GM21528 (cell line): Measurements from ENCODE around the gene RAB40C.

ENCODE experiments used
- ATAC-seq: cut with Tn5 transposase; IDR thresholded peaks from one replicate; pipeline ENCODE4 v1.9.1; 2021; ENCODE audit warnings: mild to moderate bottlenecking, moderate library complexity; ENCODE audit not compliant: unreplicated experiment, low FRiP score

RAB40C gene

DNA sequence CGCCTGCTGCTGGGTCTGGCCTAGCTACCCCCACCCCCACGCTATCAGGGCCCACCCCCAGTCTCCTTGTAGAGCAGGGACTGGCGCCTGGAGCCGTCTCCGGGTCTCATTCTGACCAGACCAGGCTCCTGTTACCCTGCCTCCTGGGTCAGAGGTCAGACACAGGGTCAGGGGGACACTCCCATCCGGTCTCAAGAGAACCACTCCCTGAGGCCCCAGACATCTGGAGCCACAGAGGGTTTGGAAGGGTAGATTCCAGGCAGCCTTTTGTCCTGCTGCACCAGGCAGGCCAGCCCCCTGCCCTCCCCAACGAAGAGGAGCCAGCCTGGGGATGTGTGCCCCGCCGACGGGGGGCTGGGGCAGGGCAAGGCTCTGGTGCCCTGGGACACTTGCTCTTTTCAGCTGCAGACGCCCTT, 40.0 kb downstream of the RAB40C start:
- no peak for ATAC-seq

DNA sequence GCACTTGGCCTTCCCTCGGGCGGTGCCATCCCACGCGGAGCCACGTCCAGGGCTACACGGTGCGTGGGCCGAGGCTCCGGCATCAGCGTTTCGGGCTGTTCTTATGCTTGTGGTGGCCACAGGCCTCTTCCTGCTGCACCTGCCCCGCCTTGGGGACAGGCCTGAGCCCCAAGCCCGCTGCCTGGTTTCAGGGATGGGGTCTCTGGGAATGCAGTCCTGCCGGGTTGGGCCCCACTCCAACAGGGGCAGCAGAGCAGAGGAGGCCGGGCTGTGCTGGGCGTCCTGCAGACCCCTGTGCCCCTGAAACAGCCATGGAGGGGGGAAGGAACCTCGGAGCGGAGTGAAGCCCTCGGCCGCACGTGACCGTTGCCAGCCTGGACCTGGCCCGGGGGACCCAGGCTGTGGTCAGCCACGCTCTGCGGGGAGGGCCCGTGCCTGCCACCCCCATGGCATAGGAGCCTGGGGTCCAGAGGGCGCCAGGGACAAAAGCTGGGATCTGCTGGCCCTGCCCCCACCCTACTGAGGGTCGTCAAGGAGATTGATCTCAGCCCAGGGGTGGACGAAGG, 40.5 kb downstream of the RAB40C start:
- ATAC-seq = no peak

DNA sequence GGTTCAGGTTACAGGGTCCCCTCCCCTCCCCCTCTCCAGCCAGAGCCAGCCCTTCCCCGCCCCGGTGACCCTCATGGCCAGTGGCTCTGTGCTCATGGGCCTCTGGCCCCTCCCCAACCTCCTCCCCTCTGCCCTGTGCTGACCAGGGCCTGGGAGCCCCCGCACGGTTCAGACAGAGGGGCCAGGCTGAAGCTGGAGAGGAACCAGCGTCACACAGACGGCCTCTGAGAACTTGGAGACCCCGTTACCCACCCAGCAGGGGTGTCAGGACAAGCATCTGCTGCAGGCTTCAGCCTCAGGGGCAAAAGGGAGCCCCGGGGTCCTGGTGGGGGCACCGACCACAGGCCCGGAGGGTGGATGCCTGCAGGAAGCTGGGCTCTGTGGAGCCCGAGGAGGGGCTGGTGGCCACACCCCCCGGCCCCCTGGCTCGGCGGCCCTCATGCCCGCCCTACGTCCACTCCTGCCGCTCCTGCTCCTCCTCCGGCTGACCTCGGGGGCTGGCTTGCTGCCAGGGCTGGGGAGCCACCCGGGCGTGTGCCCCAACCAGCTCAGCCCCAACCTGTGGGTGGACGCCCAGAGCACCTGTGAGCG, 41.0 kb downstream of the RAB40C start, which contains the start of gene WFIKKN1:
TSS of gene WFIKKN1 (plus strand) at position 171 of the 591 bp plus-strand sequence. CDS start at position 440, 269 bp downstream.
- ATAC-seq = no peak

DNA sequence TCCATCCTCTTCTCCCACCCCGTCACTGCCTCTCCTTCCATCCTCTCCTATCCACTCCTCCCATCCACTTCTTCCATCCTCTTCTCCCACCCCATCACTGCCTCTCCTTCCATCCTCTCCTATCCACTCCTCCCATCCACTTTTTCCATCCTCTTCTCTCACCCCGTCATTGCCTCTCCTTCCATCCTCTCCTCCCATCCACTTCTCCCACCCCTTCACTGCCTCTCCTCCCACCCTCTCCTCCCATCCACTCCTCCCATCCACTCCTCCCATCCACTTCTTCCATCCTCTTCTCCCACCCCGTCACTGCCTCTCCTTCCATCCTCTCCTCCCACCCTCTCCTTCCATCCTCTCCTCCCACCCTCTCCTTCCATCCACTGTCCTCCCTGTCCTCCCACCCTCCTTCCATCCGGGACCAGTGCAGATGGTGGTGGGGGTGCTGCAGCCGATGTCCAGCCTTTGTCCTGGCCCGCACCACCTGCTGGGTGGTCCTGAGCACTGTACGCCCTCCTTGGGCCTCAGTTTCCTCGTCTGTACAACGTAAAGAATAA, 42.0 kb downstream of the RAB40C start:
- no peak for ATAC-seq

GRCh38 chr16:632486-633335, 42.8 kb downstream of the RAB40C start:
- no peak for ATAC-seq

- ATAC-seq = no peak
These were observed 43.6 kb downstream of the RAB40C start for GRCh38 chr16:633336-634050.

DNA sequence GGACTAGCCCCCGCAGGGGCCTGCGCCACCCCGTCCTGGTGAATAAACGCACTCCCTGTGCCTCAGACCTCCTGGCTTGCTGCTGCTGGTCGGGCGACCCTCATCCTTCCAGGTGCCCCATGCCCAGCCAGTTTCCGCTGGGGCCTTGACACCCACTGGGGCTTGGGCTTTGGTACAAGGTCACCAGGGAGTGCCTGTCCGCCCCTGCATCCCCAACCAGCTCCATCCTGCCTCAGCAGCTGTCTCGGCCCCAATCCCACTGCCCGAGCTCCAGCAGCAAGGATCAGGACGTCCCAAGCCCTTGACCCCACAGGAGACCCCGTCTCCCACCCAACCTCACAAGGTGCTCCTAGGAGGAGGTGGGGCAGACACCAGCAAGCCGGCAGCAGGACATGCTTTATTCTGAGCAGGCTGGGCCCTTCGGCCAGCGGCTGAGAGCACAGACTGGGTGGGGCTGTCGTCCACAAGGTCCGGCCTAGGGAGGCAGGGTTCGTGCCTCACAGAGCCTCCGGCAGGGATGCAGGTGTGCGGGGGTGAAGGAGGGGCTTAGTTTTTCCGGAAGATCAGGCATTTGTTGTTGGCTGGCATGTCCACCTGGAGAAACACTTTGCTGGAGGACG, 44.3 kb downstream of the RAB40C start:
- no peak for ATAC-seq

DNA sequence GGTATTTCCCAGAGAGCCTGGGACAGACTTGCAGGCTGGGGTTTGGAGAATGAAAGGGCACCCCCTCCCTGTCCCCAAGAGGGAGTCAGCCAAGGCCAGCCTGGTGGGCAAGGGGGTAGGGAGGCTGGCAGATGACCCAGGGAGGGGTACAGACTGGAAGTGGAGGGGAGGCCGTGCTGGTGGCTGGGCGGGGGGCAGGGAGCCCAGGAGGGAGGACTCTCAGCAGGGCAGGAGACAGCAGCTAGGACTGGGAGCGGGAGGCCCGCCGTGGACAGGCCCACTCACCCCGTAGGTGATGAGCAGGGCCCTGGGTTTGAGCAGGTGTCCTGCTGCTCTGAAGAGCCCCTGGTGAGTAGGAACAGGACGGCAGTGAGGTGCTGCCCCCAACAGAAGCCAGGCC, 45.1 kb downstream of the RAB40C start:
- ATAC-seq = no peak

GRCh38 chr16:635573-636205, 45.8 kb downstream of the RAB40C start:
- peak; percentile 1 for ATAC-seq

DNA sequence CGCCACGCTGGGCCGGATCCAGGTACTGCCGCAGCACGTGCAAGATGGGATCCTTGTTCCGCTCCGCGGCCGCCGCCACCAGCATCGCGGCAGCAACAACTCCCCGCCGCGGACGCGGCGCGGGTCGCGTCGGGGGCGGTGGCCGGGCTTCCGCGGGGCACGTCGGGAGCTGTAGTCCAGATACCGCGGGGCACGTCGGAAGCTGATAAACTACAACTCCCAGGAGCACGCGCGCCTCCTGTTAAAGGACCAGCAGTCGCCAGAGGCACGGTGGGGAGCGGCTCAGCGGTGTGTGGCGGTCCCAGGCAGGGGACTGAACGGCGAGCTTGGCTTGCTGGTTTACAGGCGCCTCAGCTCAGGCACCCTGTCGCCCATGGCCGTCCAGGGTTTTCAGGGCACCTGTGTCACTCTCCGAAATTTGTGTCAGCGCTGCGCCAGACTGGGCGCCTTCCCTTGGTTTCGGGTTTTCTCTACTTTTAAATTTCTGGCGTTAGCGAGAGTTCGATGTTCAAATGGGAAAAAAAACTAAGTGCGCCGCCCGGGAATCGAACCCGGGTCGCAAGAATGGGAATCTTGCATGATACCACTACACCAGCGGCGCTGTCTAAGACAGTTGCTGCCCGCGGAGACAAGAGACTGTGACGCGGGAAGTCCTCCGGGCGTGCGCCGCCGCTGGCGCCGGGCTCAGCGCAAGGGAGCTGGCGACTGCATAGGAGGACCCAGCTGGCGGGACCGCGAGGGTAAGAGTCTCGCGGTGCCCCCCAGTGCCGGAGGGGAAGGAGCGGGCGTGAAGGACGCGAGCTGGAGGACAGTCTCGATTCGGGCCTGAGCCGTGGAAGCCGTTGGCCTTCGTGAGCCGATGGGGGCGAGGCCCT, 46.6 kb downstream of the RAB40C start, which contains the start of gene METTL26:
TSS of gene METTL26 (minus strand) at position 100 of the 875 bp plus-strand sequence. CDS start at position 85, 15 bp downstream.
- ATAC-seq = peak; percentile 54

DNA sequence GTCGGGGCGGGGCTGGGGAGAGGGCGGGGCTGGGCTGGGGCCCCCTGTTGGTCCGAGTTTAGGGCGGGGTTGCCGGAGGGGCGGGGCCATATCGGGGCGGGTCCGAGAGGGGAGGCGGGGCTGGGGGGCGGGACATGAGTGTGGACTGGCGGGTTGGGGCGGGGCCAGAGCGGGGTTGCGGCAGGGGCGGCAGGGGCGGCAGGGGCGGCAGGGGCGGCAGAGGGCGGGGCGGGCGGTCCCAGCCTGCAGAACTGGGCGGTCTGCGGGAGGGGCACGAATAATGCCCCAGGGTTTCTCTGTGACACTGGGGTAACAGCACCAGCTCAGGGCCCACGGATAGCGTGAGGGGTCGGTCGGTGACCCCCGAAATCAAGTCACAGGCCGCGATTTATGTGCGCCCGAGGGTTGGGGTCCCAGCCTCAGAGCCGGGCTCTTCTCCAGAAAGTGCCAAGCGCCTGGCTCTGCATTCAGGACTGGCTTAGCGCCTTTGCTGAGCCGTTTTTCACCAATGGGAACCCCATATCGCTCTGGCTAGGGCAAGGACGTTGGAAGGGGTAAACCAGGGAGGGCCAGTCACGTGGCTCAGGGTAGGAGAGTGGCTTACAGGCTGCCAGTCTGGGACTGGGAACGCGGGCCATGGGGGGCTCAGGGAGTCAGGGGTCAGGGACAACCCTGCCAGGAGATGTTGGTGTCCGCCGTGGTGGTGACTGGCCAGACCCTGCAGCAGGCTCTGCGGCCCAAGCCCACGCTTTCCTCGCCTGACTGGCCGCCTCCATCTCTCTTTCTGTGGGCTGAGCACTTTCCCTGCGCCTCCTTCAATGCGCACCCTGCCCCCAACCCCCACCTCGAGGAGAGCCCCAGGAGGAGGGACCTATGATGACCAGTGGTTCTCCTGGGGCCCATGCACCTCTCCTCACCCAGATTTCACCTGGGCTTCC, 47.5 kb downstream of the RAB40C start:
- peak; percentile 0 for ATAC-seq

DNA sequence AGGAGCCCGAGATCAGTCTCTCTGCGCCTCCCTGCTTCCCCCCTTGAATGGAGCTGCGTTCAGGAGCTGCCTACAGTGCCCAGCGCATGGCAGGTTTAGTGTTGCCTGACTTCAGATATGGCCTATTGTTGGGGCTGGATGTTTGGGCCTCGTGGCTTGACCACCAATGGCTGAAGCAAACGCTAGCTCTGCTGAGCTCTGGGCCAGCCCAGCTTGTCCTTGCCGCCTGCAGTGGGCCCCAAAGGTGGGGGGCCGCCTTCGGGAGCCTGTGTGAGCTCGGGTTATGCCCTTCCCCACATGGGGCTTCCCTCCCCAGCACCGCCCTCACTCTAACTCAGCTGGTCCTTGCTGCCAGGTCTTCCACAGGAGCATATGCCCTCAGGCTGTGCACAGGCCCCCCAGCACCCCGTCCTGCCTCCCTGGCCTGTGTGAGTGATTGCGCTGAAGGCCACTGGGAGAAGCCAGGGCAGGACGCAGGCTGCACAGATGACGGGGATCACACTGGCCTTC, 48.2 kb downstream of the RAB40C start:
- no peak for ATAC-seq

- ATAC-seq = no peak
These were observed 49.0 kb downstream of the RAB40C start for GRCh38 chr16:638836-639235.

DNA sequence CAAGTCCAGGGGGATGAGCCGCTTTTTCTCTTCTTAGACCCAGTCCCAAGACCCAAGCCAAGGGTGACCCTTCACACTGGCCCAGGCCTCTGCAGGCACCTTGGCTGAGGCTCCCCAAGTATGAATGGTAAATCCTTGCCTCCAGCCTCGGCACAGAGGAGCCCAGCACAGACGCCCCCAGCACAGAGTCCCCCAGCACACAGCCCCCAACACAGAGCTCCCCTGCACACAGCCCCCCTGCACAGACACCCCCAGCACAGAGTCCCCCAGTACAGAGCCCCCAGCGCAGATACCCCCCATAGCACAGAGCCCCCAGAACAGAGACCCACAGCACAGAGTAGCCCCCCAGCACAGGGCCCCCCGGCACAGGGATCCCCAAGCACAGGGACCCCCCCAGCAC, 50.7 kb downstream of the RAB40C start:
- no peak for ATAC-seq

- peak; percentile 50 for ATAC-seq
These were observed 51.7 kb downstream of the RAB40C start, which contains the start of gene MCRIP2 for GRCh38 chr16:641326-642188. MCRIP2 (plus strand) TSS chr16:641828; CDS start chr16:641992, 164 bp downstream.
